GM13976 (cell line): ENCODE data around the gene NUP155.
"Not testable (repeated sequence)": the region's sequence is repeated elsewhere in the genome, so short reads cannot be mapped to it uniquely, and the experiment has no call there.

Source experiments
- DNase-seq: peaks from one replicate; pipeline ENCODE4 v3.0.0; 2012; ENCODE audit warnings: low spot score
- CTCF ChIP-seq: IDR thresholded peaks from 2 replicates; pipeline ENCODE4 v1.5.1; 2012; ENCODE audit warnings: borderline replicate concordance, mild to moderate bottlenecking; ENCODE audit not compliant: insufficient read depth; ENCODE audit errors: extremely low read depth, missing control alignments, control extremely low read depth
- in situ Hi-C: fragments of 300-500 bp; cut with MboI; formaldehyde crosslinking; loops from one replicate; pipeline ENCODE4 v1.12.0; 2022; ENCODE audit warnings: low sequenced_read_pairs, mixed read lengths, inconsistent platforms; ENCODE audit not compliant: unreplicated experiment

The NUP155 gene

GRCh38 chr5:37370864-37371726 lies at the start of gene NUP155:
Gene NUP155 (minus strand): TSS chr5:37371106. CDS start chr5:37370977, 129 bp downstream.
- in situ Hi-C loops, result no loop called here
- TF ChIP-seq CTCF, result no peak
- DNase-seq, result peak; percentile 91

DNA sequence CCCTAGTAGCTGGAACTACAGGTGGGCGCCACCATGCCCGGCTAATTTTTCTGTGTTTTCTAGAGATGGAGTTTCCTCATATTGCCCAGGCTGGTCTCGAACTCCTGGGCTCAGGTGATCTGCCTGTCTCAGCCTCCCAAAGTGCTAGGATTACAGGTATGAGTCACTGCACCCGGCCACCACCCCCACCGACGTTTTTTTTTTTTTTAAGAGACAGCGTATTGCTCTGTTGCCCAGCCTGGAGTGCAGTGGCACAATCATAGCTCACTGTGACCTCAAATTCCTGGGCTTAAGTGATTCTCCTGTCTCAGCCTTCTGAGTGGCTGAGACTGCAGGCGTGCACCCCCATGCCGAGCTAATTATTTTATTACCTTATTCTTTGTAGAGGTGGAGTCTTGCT lies 46.4 kb upstream of the NUP155 start:
- DNase-seq, result no peak
- no peak for TF ChIP-seq CTCF
- in situ Hi-C loops, result loop anchor here (25.0 kb wide), 1 partner anchor 770 kb away; no protein-coding TSS in a partner anchor

GRCh38 chr5:37415456-37415855 lies 44.5 kb upstream of the NUP155 start:
- DNase-seq, result not testable (repeated sequence)
- in situ Hi-C loops, result loop anchor here (25.0 kb wide), 1 partner anchor 772 kb away; no protein-coding TSS in a partner anchor

GRCh38 chr5:37412515-37412914 lies 41.6 kb upstream of the NUP155 start:
- DNase-seq, result no peak
- no peak for TF ChIP-seq CTCF
- in situ Hi-C loops, result loop anchor here (25.0 kb wide), 1 partner anchor 775 kb away; no protein-coding TSS in a partner anchor

- TF ChIP-seq CTCF, result no peak
- DNase-seq, result no peak
- in situ Hi-C loops, result loop anchor here (25.0 kb wide), 1 partner anchor 787 kb away; no protein-coding TSS in a partner anchor
These were observed 29.6 kb upstream of the NUP155 start for GRCh38 chr5:37400501-37400900.

DNA sequence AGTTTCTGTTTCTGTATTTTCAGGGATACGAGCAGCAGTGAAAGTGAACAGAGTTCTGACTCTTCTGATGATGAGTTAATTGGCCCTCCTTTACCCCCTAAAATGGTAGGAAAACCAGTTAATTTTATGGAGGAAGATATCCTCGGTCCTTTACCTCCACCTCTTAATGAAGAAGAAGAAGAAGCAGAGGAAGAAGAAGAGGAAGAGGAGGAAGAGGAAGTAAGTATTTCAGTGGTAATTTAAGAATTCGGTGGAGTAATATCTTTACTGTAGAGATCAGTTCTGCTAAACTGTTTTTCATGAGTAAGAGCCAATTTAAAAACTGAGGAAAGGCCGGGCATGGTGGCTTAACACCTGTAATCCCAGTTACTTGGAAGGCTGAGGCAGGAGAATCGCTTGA lies 25.4 kb upstream of the NUP155 start:
- in situ Hi-C loops, result no loop called here
- no peak for TF ChIP-seq CTCF
- DNase-seq, result no peak

DNA sequence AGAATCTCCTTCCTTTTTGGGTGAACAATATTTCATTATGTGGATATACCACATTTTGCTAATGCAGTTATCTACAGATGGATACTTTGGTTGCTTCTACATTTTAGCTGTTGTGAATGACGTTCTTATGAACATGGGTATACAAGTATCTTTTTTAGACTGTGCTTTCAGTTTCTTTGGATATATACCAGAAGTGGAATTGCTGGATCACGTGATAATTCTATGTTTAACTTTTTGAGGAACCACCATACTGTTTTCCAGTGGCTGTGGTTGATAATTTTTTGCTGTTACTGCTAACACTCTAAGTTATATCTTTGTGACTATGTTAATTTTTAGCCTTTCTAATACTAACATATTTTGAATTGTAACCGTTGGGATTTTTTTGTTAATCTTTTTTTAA lies 20.7 kb upstream of the NUP155 start:
- no peak for TF ChIP-seq CTCF
- in situ Hi-C loops, result no loop called here
- no peak for DNase-seq
